Mesodermal cell (in vitro differentiated cells): ENCODE data around the gene TBC1D19. TPM values are rescaled to one million over a fixed set of nuclear protein-coding genes. Genes with fewer than 3 reads are reported as not detected.
"Not testable (repeated sequence)": the region's sequence is repeated elsewhere in the genome, so short reads cannot be mapped to it uniquely, and the experiment has no call there.

Experiments used
- H3K27ac ChIP-seq: 2 replicates; pipeline ENCODE4 v1.7.0; 2013; ENCODE audit warnings: mild to moderate bottlenecking, low read depth, low read length, moderate library complexity; ENCODE audit not compliant: severe bottlenecking
- H3K36me3 ChIP-seq: 2 replicates; pipeline ENCODE4 v1.7.1; 2013; ENCODE audit warnings: mild to moderate bottlenecking, low read length, moderate library complexity; ENCODE audit not compliant: control insufficient read depth, insufficient read depth
- H3K4me1 ChIP-seq: one replicate; pipeline ENCODE4 v1.7.1; 2013; ENCODE audit warnings: mild to moderate bottlenecking, low read length; ENCODE audit not compliant: insufficient read depth, control insufficient read depth, poor library complexity, severe bottlenecking
- H3K4me3 ChIP-seq: 2 replicates; pipeline ENCODE4 v1.7.0; 2013; ENCODE audit warnings: low read length, control low read depth, mild to moderate bottlenecking; ENCODE audit not compliant: insufficient read depth, poor library complexity, severe bottlenecking; ENCODE audit errors: extremely low read depth
- H3K9me3 ChIP-seq: 2 replicates; pipeline ENCODE4 v1.7.1; 2013; ENCODE audit warnings: mild to moderate bottlenecking, low read length, moderate library complexity; ENCODE audit not compliant: control insufficient read depth
- WGBS, 2 experiments: methylation state at CpG; one replicate each; pipeline ENCODE4 v1.1.5; 2013; ENCODE audit warnings: missing lambda C conversion rate in 2 of 2; ENCODE audit not compliant: insufficient coverage in 2 of 2; 5-methylcytosine and 5-hydroxymethylcytosine counted together
- polyA plus RNA-seq, 2 experiments: library from polyadenylated mRNA; stranded (reverse); fragments of 50-300 nt; gene quantifications; one replicate each; pipeline ENCODE4 v1.2.3, GENCODE V29; 2013

Gene TBC1D19
- 8.2 TPM for polyA plus RNA-seq (2013, experiment 1 of 2)
- 10.3 TPM for polyA plus RNA-seq (2013, experiment 2 of 2)

GRCh38 chr4:26583865-26584652, at the start of gene TBC1D19:
TSS of gene TBC1D19 (plus strand) at chr4:26584084. CDS start at chr4:26584194, 110 bp downstream.
- WGBS, 2 experiments, result 0 to 1% methylated on average over 19 to 30 of the region's 39 CpGs
- Histone ChIP-seq H3K9me3 (no peaks in the 10 kb centered on the region), H3K27ac (peak within 1 kb of the TSS; percentile 11), H3K4me3 (peak within 1 kb of the TSS; percentile 67), H3K4me1 (no peaks in the 10 kb centered on the region), H3K36me3 (no peaks in the 10 kb centered on the region)

- Histone ChIP-seq H3K4me3 (no peak overlapping the region), H3K36me3 (no peaks in the 10 kb centered on the region), H3K27ac (no peak overlapping the region), H3K9me3 (no peaks in the 10 kb centered on the region), H3K4me1 (no peaks in the 10 kb centered on the region)
- 81 to 100% methylated on average over 2 to 3 of the region's 3 CpGs for WGBS, 2 experiments
These were observed 40.9 kb upstream of the TBC1D19 start for GRCh38 chr4:26542991-26543390.

GRCh38 chr4:26544421-26544820, 39.5 kb upstream of the TBC1D19 start:
- H3K4me3 ChIP-seq, result no peak overlapping the region
- WGBS, 2 experiments, result 100% methylated on average over 2 of the region's 2 CpGs; no CpG with 5 or more reads in 1 of the 2 experiments
- no peaks in the 10 kb centered on the region for H3K36me3 ChIP-seq
- no peaks in the 10 kb centered on the region for H3K4me1 ChIP-seq
- no peak overlapping the region for H3K27ac ChIP-seq
- H3K9me3 ChIP-seq, result no peaks in the 10 kb centered on the region

- not testable (repeated sequence) for H3K4me1 ChIP-seq
- WGBS, 2 experiments, result 25 to 45% methylated on average over 1 of the region's 1 CpG
These were observed 35.5 kb upstream of the TBC1D19 start for GRCh38 chr4:26548379-26548778.

GRCh38 chr4:26557164-26557563, 26.7 kb upstream of the TBC1D19 start:
- no peaks in the 10 kb centered on the region for H3K36me3 ChIP-seq
- H3K9me3 ChIP-seq, result no peaks in the 10 kb centered on the region
- H3K4me1 ChIP-seq, result no peaks in the 10 kb centered on the region
- no peak overlapping the region for H3K4me3 ChIP-seq
- H3K27ac ChIP-seq, result no peak overlapping the region

More at GRCh38 chr4:26548379-26548778, 35.5 kb upstream of the TBC1D19 start:
- not testable (repeated sequence) for H3K9me3 ChIP-seq, H3K4me3 ChIP-seq, H3K36me3 ChIP-seq, H3K27ac ChIP-seq

GRCh38 chr4:26558166-26558895, 25.6 kb upstream of the TBC1D19 start:
- no CpG with 5 or more reads among the region's 3 CpGs for WGBS, 2 experiments
- Histone ChIP-seq H3K4me3 (no peak overlapping the region), H3K27ac (no peak overlapping the region), H3K36me3 (no peaks in the 10 kb centered on the region), H3K4me1 (no peaks in the 10 kb centered on the region), H3K9me3 (no peaks in the 10 kb centered on the region)

GRCh38 chr4:26566133-26566532, 17.8 kb upstream of the TBC1D19 start:
- H3K4me3 ChIP-seq, result no peak overlapping the region
- H3K36me3 ChIP-seq, result no peaks in the 10 kb centered on the region
- H3K27ac ChIP-seq, result no peak overlapping the region
- H3K4me1 ChIP-seq, result no peaks in the 10 kb centered on the region
- no peaks in the 10 kb centered on the region for H3K9me3 ChIP-seq

GRCh38 chr4:26568446-26568994, 15.4 kb upstream of the TBC1D19 start:
- H3K9me3 ChIP-seq, result no peaks in the 10 kb centered on the region
- no peaks in the 10 kb centered on the region for H3K36me3 ChIP-seq
- WGBS, 2 experiments, result 83% methylated on average over 2 of the region's 3 CpGs; no CpG with 5 or more reads in 1 of the 2 experiments
- no peaks in the 10 kb centered on the region for H3K4me1 ChIP-seq
- H3K4me3 ChIP-seq, result no peak overlapping the region
- peak overlapping the region; percentile 47 for H3K27ac ChIP-seq

GRCh38 chr4:26570596-26570995, 13.3 kb upstream of the TBC1D19 start:
- H3K9me3 ChIP-seq, result no peaks in the 10 kb centered on the region
- no peaks in the 10 kb centered on the region for H3K4me1 ChIP-seq
- 93 to 100% methylated on average over 1 to 2 of the region's 3 CpGs for WGBS, 2 experiments
- no peak overlapping the region for H3K27ac ChIP-seq
- H3K4me3 ChIP-seq, result no peak overlapping the region
- H3K36me3 ChIP-seq, result no peaks in the 10 kb centered on the region

GRCh38 chr4:26573389-26573794, 10.5 kb upstream of the TBC1D19 start:
- H3K27ac ChIP-seq, result no peak overlapping the region
- H3K9me3 ChIP-seq, result no peaks in the 10 kb centered on the region
- no peaks in the 10 kb centered on the region for H3K36me3 ChIP-seq
- H3K4me3 ChIP-seq, result no peak overlapping the region
- WGBS, 2 experiments, result no CpG with 5 or more reads among the region's 1 CpG
- H3K4me1 ChIP-seq, result peaks cover 4% of the 10 kb centered on the region
